Esophagus muscularis mucosa (tissue), 4 donors: ENCODE results near the gene TLK1. TPM values are rescaled to one million over a fixed set of nuclear protein-coding genes. Genes with fewer than 3 reads are reported as not detected.

Experiments used
- DNase-seq: peaks from one replicate; pipeline ENCODE4 v3.0.0-alpha.2; 2017; ENCODE audit errors: extremely low spot score
- H3K27ac ChIP-seq, 4 donors: fragments of 200-600 bp; sonication (generic); replicated peaks in 1 of 4; 1 replicate in 3 of 4; 2 replicates in 1 of 4; pipeline ENCODE4 v1.5.1; 2016 to 2019; ENCODE audit warnings: mild to moderate bottlenecking in 1 of 4
- H3K27me3 ChIP-seq, 4 donors: fragments of 200-600 bp; sonication (generic); one replicate each; pipeline versions ENCODE4 v1.5.1 to v1.6.0; 2016 to 2019
- H3K36me3 ChIP-seq, 4 donors: fragments of 200-600 bp; sonication (generic); one replicate each; pipeline ENCODE4 v1.5.1; 2016 to 2019
- H3K4me1 ChIP-seq, 4 donors: fragments of 200-600 bp; sonication (generic); one replicate each; pipeline ENCODE4 v1.5.1; 2016 to 2019
- H3K4me3 ChIP-seq, 4 donors: fragments of 200-600 bp; sonication (generic); 1 replicate in 2 of 4; 2 replicates in 2 of 4; pipeline ENCODE4 v1.5.1; 2016 to 2019; ENCODE audit warnings: mild to moderate bottlenecking in 4 of 4, moderate library complexity in 1 of 4
- H3K9me3 ChIP-seq, 4 donors: fragments of 200-600 bp; sonication (generic); 1 replicate in 3 of 4; 2 replicates in 1 of 4; pipeline ENCODE4 v1.5.1; 2016 to 2019
- EP300 ChIP-seq: sonication (generic); formaldehyde crosslinking; IDR thresholded peaks from one replicate; pipeline ENCODE4 v1.6.1; 2017; ENCODE audit warnings: antibody characterized with exemption
- POLR2A ChIP-seq: fragments of 450-650 bp; IDR thresholded peaks from one replicate; pipeline ENCODE4 v1.6.1; 2017; ENCODE audit warnings: antibody characterized with exemption, moderate library complexity, mild to moderate bottlenecking, low read depth
- POLR2AphosphoS5 ChIP-seq, 2 donors: sonication (generic); formaldehyde crosslinking; IDR thresholded peaks; one replicate each; pipeline ENCODE4 v1.6.1; 2017; ENCODE audit warnings: antibody characterized with exemption in 2 of 2
- WGBS: methylation state at CpG from one replicate; pipeline ENCODE4 v1.1.5; 2018; 5-methylcytosine and 5-hydroxymethylcytosine counted together
- intact Hi-C: fragments of 100-400 bp; cut with DNase I; formaldehyde crosslinking; loops from one replicate; pipeline ENCODE4 v1.15.1; 2023
- total RNA-seq, 4 donors: library from RNA; depleted of rRNA; stranded (reverse); fragments of >200 nt; gene quantifications; one replicate each; pipeline versions ENCODE4 v1.1.0 to v1.2.1, GENCODE V29; 2016
- TF ChIP-seq, protein P1 (sequence below), 3 experiments: fragments of 200-600 bp in 2 of 3; fragments of 450-650 bp in 1 of 3; sonication (generic) in 2 of 3; IDR thresholded peaks; one replicate each; pipeline ENCODE4 v1.5.1; 2017 to 2019; ENCODE audit warnings: antibody characterized with exemption in 3 of 3, mild to moderate bottlenecking in 2 of 3, moderate library complexity in 1 of 3

Gene TLK1
- total RNA-seq, 4 donors from 2014 or later: 27.9 to 46.1 (median 34.0) TPM

GRCh38 chr2:170999654-171000053 lies 161.0 kb downstream of the TLK1 start:
- H3K36me3 ChIP-seq: peaks cover 4 to 78% (median 40%) of the 10 kb centered on the region in 4 donors

GRCh38 chr2:170997893-170998597 lies 162.6 kb downstream of the TLK1 start:
- no peak overlapping the region for H3K4me3 ChIP-seq
- no peaks in the 10 kb centered on the region for H3K9me3 ChIP-seq
- intact Hi-C loops: no loop called here
- H3K27me3 ChIP-seq: no peaks in the 10 kb centered on the region
- TF ChIP-seq, protein P1, sequence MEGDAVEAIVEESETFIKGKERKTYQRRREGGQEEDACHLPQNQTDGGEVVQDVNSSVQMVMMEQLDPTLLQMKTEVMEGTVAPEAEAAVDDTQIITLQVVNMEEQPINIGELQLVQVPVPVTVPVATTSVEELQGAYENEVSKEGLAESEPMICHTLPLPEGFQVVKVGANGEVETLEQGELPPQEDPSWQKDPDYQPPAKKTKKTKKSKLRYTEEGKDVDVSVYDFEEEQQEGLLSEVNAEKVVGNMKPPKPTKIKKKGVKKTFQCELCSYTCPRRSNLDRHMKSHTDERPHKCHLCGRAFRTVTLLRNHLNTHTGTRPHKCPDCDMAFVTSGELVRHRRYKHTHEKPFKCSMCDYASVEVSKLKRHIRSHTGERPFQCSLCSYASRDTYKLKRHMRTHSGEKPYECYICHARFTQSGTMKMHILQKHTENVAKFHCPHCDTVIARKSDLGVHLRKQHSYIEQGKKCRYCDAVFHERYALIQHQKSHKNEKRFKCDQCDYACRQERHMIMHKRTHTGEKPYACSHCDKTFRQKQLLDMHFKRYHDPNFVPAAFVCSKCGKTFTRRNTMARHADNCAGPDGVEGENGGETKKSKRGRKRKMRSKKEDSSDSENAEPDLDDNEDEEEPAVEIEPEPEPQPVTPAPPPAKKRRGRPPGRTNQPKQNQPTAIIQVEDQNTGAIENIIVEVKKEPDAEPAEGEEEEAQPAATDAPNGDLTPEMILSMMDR (IDR thresholded peaks at IDR 0.05): no peak
- TF ChIP-seq EP300: no peak
- no peak for TF ChIP-seq POLR2A
- TF ChIP-seq POLR2AphosphoS5 (IDR thresholded peaks at IDR 0.05): no peak
- no peak for DNase-seq
- peaks cover 13 to 78% (median 40%) of the 10 kb centered on the region in 4 donors for H3K36me3 ChIP-seq
- WGBS: 88% methylated on average over 5 of the region's 5 CpGs
- H3K27ac ChIP-seq: no peak overlapping the region
- H3K4me1 ChIP-seq: no peaks in the 10 kb centered on the region

More at GRCh38 chr2:170999654-171000053, 161.0 kb downstream of the TLK1 start:
- TF ChIP-seq POLR2AphosphoS5 (IDR thresholded peaks at IDR 0.05): no peak
- TF ChIP-seq EP300: no peak
- H3K27ac ChIP-seq: no peak overlapping the region
- no peaks in the 10 kb centered on the region for H3K27me3 ChIP-seq
- no peaks in the 10 kb centered on the region for H3K9me3 ChIP-seq
- WGBS: 97% methylated on average over 6 of the region's 6 CpGs
- H3K4me1 ChIP-seq: no peaks in the 10 kb centered on the region
- H3K4me3 ChIP-seq: no peak overlapping the region
- no peak for DNase-seq
- intact Hi-C loops: no loop called here

GRCh38 chr2:170996316-170996715 lies 164.4 kb downstream of the TLK1 start:
- WGBS: 96% methylated on average over 2 of the region's 2 CpGs
- H3K27me3 ChIP-seq: no peaks in the 10 kb centered on the region
- DNase-seq: no peak
- no peak overlapping the region for H3K4me3 ChIP-seq
- no peaks in the 10 kb centered on the region for H3K4me1 ChIP-seq
- H3K9me3 ChIP-seq: no peaks in the 10 kb centered on the region
- H3K27ac ChIP-seq: no peak overlapping the region
- TF ChIP-seq POLR2A: no peak
- TF ChIP-seq, protein P1 (IDR thresholded peaks at IDR 0.05): no peak
- no peak for TF ChIP-seq EP300
- no peak for TF ChIP-seq POLR2AphosphoS5 (IDR thresholded peaks at IDR 0.05)
- intact Hi-C loops: no loop called here
- peaks cover 20 to 73% (median 38%) of the 10 kb centered on the region in 4 donors for H3K36me3 ChIP-seq

- H3K36me3 ChIP-seq: peaks cover 20 to 61% (median 30%) of the 10 kb centered on the region in 4 donors
These were observed 169.1 kb downstream of the TLK1 start for GRCh38 chr2:170991398-170992182.

More at GRCh38 chr2:170991398-170992182, 169.1 kb downstream of the TLK1 start:
- Histone ChIP-seq H3K27me3 (no peaks in the 10 kb centered on the region), H3K27ac (no peak overlapping the region), H3K9me3 (no peaks in the 10 kb centered on the region), H3K4me3 (no peak overlapping the region), H3K4me1 (no peaks in the 10 kb centered on the region)
- intact Hi-C loops: no loop called here
- 90% methylated on average over 5 of the region's 5 CpGs for WGBS
- DNase-seq: no peak
- TF ChIP-seq, protein P1 (IDR thresholded peaks at IDR 0.05): no peak
- no peak for TF ChIP-seq POLR2AphosphoS5 (IDR thresholded peaks at IDR 0.05)
- no peak for TF ChIP-seq EP300
- no peak for TF ChIP-seq POLR2A
